Measurements from ENCODE around the gene CRYBG2.

DNA sequence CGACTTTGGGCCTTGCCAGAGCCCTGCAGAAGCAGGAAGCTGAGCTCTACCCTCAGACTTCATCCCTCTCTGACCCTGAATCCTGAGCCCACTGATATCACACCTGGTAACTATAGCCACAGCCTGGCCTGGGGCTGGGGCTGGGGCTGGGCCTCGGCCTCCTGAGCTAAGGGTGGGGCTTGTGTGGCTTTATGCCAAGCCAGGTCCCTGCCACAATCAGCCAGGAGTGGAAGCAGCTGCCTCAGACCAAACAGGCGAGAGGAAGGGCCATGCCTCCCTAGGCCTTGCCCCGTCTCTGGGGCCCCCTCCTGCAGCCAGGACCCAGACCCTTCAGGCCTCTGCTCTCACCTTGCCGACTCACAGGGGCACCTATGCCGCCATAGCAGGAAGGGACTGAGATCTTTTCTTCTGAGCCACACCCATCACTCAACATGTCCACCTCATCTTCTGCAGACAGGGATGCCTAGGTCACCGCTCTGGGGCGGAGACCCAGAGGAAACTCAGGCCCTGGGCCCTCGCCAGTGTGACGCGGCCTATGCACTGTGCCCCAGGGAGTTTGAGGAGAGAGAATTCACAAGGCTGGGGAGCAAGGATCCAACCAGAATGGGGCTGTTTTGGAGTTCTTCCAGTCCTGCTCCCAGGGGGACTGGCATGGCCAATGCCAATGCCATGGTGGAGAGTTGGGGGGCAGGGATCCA is 53.2 kb downstream of the CRYBG2 start:
- TF ChIP-seq, protein P1, sequence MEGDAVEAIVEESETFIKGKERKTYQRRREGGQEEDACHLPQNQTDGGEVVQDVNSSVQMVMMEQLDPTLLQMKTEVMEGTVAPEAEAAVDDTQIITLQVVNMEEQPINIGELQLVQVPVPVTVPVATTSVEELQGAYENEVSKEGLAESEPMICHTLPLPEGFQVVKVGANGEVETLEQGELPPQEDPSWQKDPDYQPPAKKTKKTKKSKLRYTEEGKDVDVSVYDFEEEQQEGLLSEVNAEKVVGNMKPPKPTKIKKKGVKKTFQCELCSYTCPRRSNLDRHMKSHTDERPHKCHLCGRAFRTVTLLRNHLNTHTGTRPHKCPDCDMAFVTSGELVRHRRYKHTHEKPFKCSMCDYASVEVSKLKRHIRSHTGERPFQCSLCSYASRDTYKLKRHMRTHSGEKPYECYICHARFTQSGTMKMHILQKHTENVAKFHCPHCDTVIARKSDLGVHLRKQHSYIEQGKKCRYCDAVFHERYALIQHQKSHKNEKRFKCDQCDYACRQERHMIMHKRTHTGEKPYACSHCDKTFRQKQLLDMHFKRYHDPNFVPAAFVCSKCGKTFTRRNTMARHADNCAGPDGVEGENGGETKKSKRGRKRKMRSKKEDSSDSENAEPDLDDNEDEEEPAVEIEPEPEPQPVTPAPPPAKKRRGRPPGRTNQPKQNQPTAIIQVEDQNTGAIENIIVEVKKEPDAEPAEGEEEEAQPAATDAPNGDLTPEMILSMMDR (IDR thresholded peaks at IDR 0.05; ENCODE audit: control extremely low read depth in 1 of 3, insufficient read depth in 1 of 3, low read depth in 1 of 3, low read length in 3 of 3), result no peak
- TF ChIP-seq BACH1 (IDR thresholded peaks at IDR 0.05; ENCODE audit: low read length) (no peak), SRF (IDR thresholded peaks at IDR 0.05; ENCODE audit: low read depth, low read length) (no peak), TAF1 (IDR thresholded peaks at IDR 0.05; ENCODE audit: low read depth, low read length) (no peak)
